ENCODE results near the gene HNRNPA2B1.
A peak's percentile ranks its signal among the peaks of the same experiment; 100 is the strongest.
"Not testable (repeated sequence)": the region's sequence is repeated elsewhere in the genome, so short reads cannot be mapped to it uniquely, and the experiment has no call there.

Gene HNRNPA2B1

GRCh38 chr7:26153241-26153822 lies 47.2 kb downstream of the HNRNPA2B1 start:
- no peak for TF ChIP-seq CTCF (IDR thresholded peaks at IDR 0.05; ENCODE audit: unreplicated experiment in 3 of 3)
- peak overlapping the region; percentile 79 to 87 (median 85) for H3K4me3 Mint-ChIP-seq
- H3K27ac Mint-ChIP-seq = peak overlapping the region in 1 of 3 experiments; percentile 4
- H3K4me1 Mint-ChIP-seq = peaks cover 24% of the 10 kb centered on the region
- H3K36me3 Mint-ChIP-seq (ENCODE audit: low read depth) = no peaks in the 10 kb centered on the region
- H3K27me3 Mint-ChIP-seq (ENCODE audit: low read depth) = peaks cover 68% of the 10 kb centered on the region
- no peaks in the 10 kb centered on the region for H3K9me3 Mint-ChIP-seq

GRCh38 chr7:26152782-26153240 lies 47.7 kb downstream of the HNRNPA2B1 start:
- peaks cover 24% of the 10 kb centered on the region for H3K4me1 Mint-ChIP-seq
- not testable (repeated sequence) for H3K36me3 Mint-ChIP-seq (ENCODE audit: low read depth)

GRCh38 chr7:26151953-26152781 lies 48.4 kb downstream of the HNRNPA2B1 start, which contains the start of gene NFE2L3:
TSS of gene NFE2L3 (plus strand) at chr7:26152198. CDS start at chr7:26152499, 301 bp downstream.
- Mint-ChIP-seq H3K27me3 (ENCODE audit: low read depth) (peaks cover 61% of the 10 kb centered on the region), H3K27ac (peak within 1 kb of the TSS in 2 of 3 experiments; percentile 7 to 72), H3K4me3 (peak within 1 kb of the TSS; percentile 79 to 87 (median 85)), H3K9me3 (no peaks in the 10 kb centered on the region), H3K36me3 (ENCODE audit: low read depth) (no peaks in the 10 kb centered on the region), H3K4me1 (peaks cover 24% of the 10 kb centered on the region)
- no peak for TF ChIP-seq CTCF (IDR thresholded peaks at IDR 0.05; ENCODE audit: unreplicated experiment in 3 of 3)

More at GRCh38 chr7:26152782-26153240, 47.7 kb downstream of the HNRNPA2B1 start:
- Mint-ChIP-seq H3K27me3 (ENCODE audit: low read depth) (peaks cover 66% of the 10 kb centered on the region), H3K4me3 (peak overlapping the region; percentile 79 to 87 (median 85)), H3K27ac (peak overlapping the region in 1 of 3 experiments; percentile 4)
- not testable (repeated sequence) for H3K9me3 Mint-ChIP-seq

- Mint-ChIP-seq H3K4me1 (peaks cover 24% of the 10 kb centered on the region), H3K27ac (peak overlapping the region in 1 of 3 experiments; percentile 72), H3K9me3 (no peaks in the 10 kb centered on the region), H3K36me3 (ENCODE audit: low read depth) (no peaks in the 10 kb centered on the region), H3K27me3 (ENCODE audit: low read depth) (peaks cover 57% of the 10 kb centered on the region), H3K4me3 (peak overlapping the region; percentile 76 to 84 (median 82))
- TF ChIP-seq CTCF (IDR thresholded peaks at IDR 0.05; ENCODE audit: unreplicated experiment in 3 of 3) = no peak
Observed at GRCh38 chr7:26151650-26151952, 48.9 kb downstream of the HNRNPA2B1 start.

- TF ChIP-seq CTCF (IDR thresholded peaks at IDR 0.05; ENCODE audit: unreplicated experiment in 3 of 3) = no peak
Observed at GRCh38 chr7:26151096-26151495, 49.5 kb downstream of the HNRNPA2B1 start.

GRCh38 chr7:26149391-26149977 lies 51.1 kb downstream of the HNRNPA2B1 start:
- Mint-ChIP-seq H3K27ac (no peak overlapping the region), H3K36me3 (ENCODE audit: low read depth) (peaks cover 3% of the 10 kb centered on the region), H3K4me1 (peaks cover 16% of the 10 kb centered on the region), H3K4me3 (no peak overlapping the region), H3K9me3 (peaks cover 2% of the 10 kb centered on the region), H3K27me3 (ENCODE audit: low read depth) (peaks cover 38% of the 10 kb centered on the region)
- TF ChIP-seq CTCF (IDR thresholded peaks at IDR 0.05; ENCODE audit: unreplicated experiment in 3 of 3) = no peak

More at GRCh38 chr7:26151096-26151495, 49.5 kb downstream of the HNRNPA2B1 start:
- peaks cover under 1% of the 10 kb centered on the region for H3K36me3 Mint-ChIP-seq (ENCODE audit: low read depth)
- H3K27ac Mint-ChIP-seq = peak overlapping the region in 1 of 3 experiments; percentile 7
- H3K9me3 Mint-ChIP-seq = peaks cover under 1% of the 10 kb centered on the region
- H3K27me3 Mint-ChIP-seq (ENCODE audit: low read depth) = peaks cover 54% of the 10 kb centered on the region
- peak overlapping the region; percentile 76 to 84 (median 82) for H3K4me3 Mint-ChIP-seq
- H3K4me1 Mint-ChIP-seq = peaks cover 20% of the 10 kb centered on the region

- not testable (repeated sequence) for H3K9me3 Mint-ChIP-seq; H3K36me3 Mint-ChIP-seq (ENCODE audit: low read depth); H3K27ac Mint-ChIP-seq; H3K4me3 Mint-ChIP-seq
- peaks cover 20% of the 10 kb centered on the region for H3K4me1 Mint-ChIP-seq
- H3K27me3 Mint-ChIP-seq (ENCODE audit: low read depth) = peaks cover 26% of the 10 kb centered on the region
Observed at GRCh38 chr7:26148307-26148700, 52.2 kb downstream of the HNRNPA2B1 start.

- H3K4me3 Mint-ChIP-seq; H3K27ac Mint-ChIP-seq; H3K36me3 Mint-ChIP-seq (ENCODE audit: low read depth); H3K9me3 Mint-ChIP-seq: not testable (repeated sequence)
- Mint-ChIP-seq H3K4me1 (peaks cover 18% of the 10 kb centered on the region), H3K27me3 (ENCODE audit: low read depth) (peaks cover 21% of the 10 kb centered on the region)
Observed at GRCh38 chr7:26147646-26148306, 52.8 kb downstream of the HNRNPA2B1 start.

Data from nephron (organoid).